H1 (cell line): ENCODE measurements around the gene LPAR2. TPM values are rescaled to one million over a fixed set of nuclear protein-coding genes. Genes with fewer than 3 reads are reported as not detected.
A peak's percentile ranks its signal among the peaks of the same experiment; 100 is the strongest.

ENCODE experiments used
- BRCA1 ChIP-seq: IDR thresholded peaks from 2 replicates; pipeline ENCODE4 v1.6.1; 2012; ENCODE audit warnings: low read depth, low read length, improper control_type of control experiment
- EGR1 ChIP-seq: IDR thresholded peaks from 2 replicates; pipeline ENCODE4 v1.6.1; 2011; ENCODE audit warnings: low read depth, low read length, borderline replicate concordance
- HDAC2 ChIP-seq, 2 experiments: fragments of 300-600 bp in 1 of 2; sonication (generic) in 1 of 2; IDR thresholded peaks; 2 replicates each; pipeline ENCODE4 v1.6.1; 2011 to 2012; ENCODE audit warnings: low read depth in 2 of 2, low read length in 2 of 2, mild to moderate bottlenecking in 2 of 2, moderate library complexity in 2 of 2, borderline replicate concordance in 1 of 2, inconsistent platforms in 1 of 2
- KDM4A ChIP-seq: IDR thresholded peaks from one replicate; pipeline ENCODE4 v1.7.1; 2012; ENCODE audit warnings: low read depth, mild to moderate bottlenecking, moderate library complexity, low read length, inconsistent platforms; ENCODE audit not compliant: severe bottlenecking
- NRF1 ChIP-seq: IDR thresholded peaks from 2 replicates; pipeline ENCODE4 v1.6.1; 2011; ENCODE audit warnings: mild to moderate bottlenecking, low read depth, low read length, improper control_type of control experiment
- POLR2A ChIP-seq, 2 experiments: IDR thresholded peaks; 1 replicate in 1 of 2; 2 replicates in 1 of 2; pipeline ENCODE4 v1.6.1; 2011; ENCODE audit warnings: low read depth in 2 of 2, low read length in 2 of 2, mild to moderate bottlenecking in 2 of 2; ENCODE audit errors: control extremely low read depth in 1 of 2
- POLR2AphosphoS5 ChIP-seq: IDR thresholded peaks from 2 replicates; pipeline ENCODE4 v1.6.1; 2011; ENCODE audit warnings: low read depth, low read length
- POU5F1 ChIP-seq: IDR thresholded peaks from 2 replicates; pipeline ENCODE4 v1.6.1; 2011; ENCODE audit warnings: low read depth, mild to moderate bottlenecking, low read length, moderate library complexity
- SIRT6 ChIP-seq: IDR thresholded peaks from one replicate; pipeline ENCODE4 v1.7.1; 2012; ENCODE audit warnings: low read length, inconsistent platforms
- TAF7 ChIP-seq: optimal IDR thresholded peaks from 2 replicates; pipeline ENCODE3; 2011; ENCODE audit warnings: low read depth, mild to moderate bottlenecking, inconsistent platforms, low read length, moderate library complexity, borderline replicate concordance
- TCF12 ChIP-seq: IDR thresholded peaks from 2 replicates; pipeline ENCODE4 v1.6.1; 2011; ENCODE audit warnings: low read depth, mild to moderate bottlenecking, low read length
- TEAD4 ChIP-seq: IDR thresholded peaks from 2 replicates; pipeline ENCODE4 v1.6.1; 2012; ENCODE audit warnings: low read depth, low read length, inconsistent platforms, mixed read lengths
- polyA plus RNA-seq, 7 experiments: library from polyadenylated mRNA; depleted of rRNA in 3 of 7; stranded (reverse) in 5 of 7; unstranded in 2 of 7; fragments of >200 nt in 5 of 7; fragments of 200-250 nt in 2 of 7; gene quantifications; 1 replicate in 5 of 7; 2 replicates in 1 of 7; 4 replicates in 1 of 7; pipeline versions ENCODE4 v1.2.1 to v1.2.3, GENCODE V29; 2011 to 2013; ENCODE audit warnings: missing spikeins in 2 of 7, mixed read lengths in 2 of 7
- total RNA-seq: library from RNA; stranded (reverse); fragmentation: NEBNext Ultra II Directional; extraction: Animal tissue kit (Norgen Biotek cat#: 25700); gene quantifications from 2 replicates; pipeline ENCODE4 v1.2.1, GENCODE V29; 2021
- TF ChIP-seq, protein P1 (sequence below): IDR thresholded peaks from 2 replicates; pipeline ENCODE4 v1.6.1; 2011; ENCODE audit warnings: low read length, improper control_type of control experiment

Gene LPAR2
- total and polyA plus RNA-seq, 2 of the 8 experiments (the other 6 are each of a cell fraction or from before 2014, with no cell fraction given) = 47.6 to 70.2 TPM

DNA sequence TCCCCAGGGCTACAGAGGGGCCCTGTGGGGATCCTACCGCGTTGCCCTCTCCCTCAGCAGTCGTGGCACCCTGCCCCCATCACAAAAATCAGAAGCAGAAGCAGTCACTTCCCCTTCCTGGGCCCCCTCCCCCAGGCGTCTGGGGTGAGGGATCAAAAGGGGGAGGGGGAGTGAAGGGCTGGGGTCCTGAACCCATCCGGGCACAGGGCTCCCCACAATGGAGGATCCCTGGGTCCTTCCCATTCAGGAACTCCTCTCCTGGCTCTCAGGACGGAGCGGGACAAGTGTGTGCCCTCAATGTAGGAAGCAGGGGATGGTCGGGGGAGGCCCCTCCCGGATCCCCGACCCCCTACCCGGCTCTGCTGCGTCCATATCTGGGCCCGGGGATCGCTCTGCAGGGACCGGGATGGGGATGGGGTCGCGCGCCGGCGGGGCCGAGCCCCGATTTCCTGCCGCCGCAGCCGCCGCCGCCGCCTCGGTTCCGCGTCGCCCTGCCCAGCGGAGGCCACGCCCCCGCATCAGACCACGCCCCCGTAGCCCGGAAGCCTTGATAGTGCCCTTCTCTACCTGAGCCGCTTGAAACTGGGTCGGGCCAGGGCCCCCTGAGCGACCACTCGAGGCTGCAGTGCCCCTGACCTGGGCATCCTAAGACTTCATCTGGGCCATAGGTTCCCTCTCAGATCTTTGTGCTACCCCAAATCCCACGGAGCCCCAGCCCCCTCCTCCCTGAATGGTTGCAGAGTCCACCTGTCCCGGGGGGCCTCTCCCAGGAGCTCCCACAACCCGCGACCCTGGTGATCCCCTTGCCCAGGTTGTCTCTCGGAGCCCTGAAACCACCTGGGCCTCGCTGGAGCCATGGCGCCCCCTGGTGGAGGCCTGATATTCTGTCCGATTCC, 15.4 kb upstream of the LPAR2 start, which contains the start of gene GMIP (continued):
- TF ChIP-seq EGR1 (peak; percentile 40; the same call in 1 of the 2 replicates), POU5F1 (no peak), TCF12 (peak; percentile 67; the same call in 1 of the 2 replicates), TEAD4 (0 out of 2 replicates have a peak, but pooled peaks have one; percentile 4), NRF1 (no peak), BRCA1 (no peak), TAF7 (peak; percentile 35), POLR2AphosphoS5 (peak; percentile 65), SIRT6 (no peak), KDM4A (peak; percentile 90), POLR2A (IDR thresholded peaks at IDR 0.05; ENCODE audit: control extremely low read depth in 1 of 2, low read depth in 2 of 2, low read length in 2 of 2) (peak in 1 of 2 experiments; percentile 76; a peak in 1 of 3 replicates), HDAC2 (IDR thresholded peaks at IDR 0.05; ENCODE audit: borderline replicate concordance in 1 of 2, low read depth in 2 of 2, low read length in 2 of 2) (0 out of 4 replicates have a peak, but pooled peaks of 1 of the 2 experiments have one; percentile 19)
- TF ChIP-seq, protein P1, sequence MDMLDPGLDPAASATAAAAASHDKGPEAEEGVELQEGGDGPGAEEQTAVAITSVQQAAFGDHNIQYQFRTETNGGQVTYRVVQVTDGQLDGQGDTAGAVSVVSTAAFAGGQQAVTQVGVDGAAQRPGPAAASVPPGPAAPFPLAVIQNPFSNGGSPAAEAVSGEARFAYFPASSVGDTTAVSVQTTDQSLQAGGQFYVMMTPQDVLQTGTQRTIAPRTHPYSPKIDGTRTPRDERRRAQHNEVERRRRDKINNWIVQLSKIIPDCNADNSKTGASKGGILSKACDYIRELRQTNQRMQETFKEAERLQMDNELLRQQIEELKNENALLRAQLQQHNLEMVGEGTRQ = no peak
- TF ChIP-seq, all 59 proteins: peak for 20
